Ammon's horn (tissue), 1 donor: ENCODE data around the gene CUL7.
"Not testable (repeated sequence)": the region's sequence is repeated elsewhere in the genome, so short reads cannot be mapped to it uniquely, and the experiment has no call there.

Experiments used
- DNase-seq: peaks from one replicate; pipeline ENCODE4 v3.0.0-alpha.2; 2016; ENCODE audit warnings: low spot score

The CUL7 gene

GRCh38 chr6:43045371-43045930, 8.2 kb downstream of the CUL7 start:
- no peak for DNase-seq

GRCh38 chr6:43043310-43043709, 10.3 kb downstream of the CUL7 start:
- DNase-seq, result no peak

GRCh38 chr6:43041475-43041874, 12.2 kb downstream of the CUL7 start:
- DNase-seq, result not testable (repeated sequence)

- DNase-seq, result no peak
Measured at GRCh38 chr6:43040542-43041257, 13.0 kb downstream of the CUL7 start.

GRCh38 chr6:43038727-43039126, 14.9 kb downstream of the CUL7 start:
- DNase-seq, result no peak

- DNase-seq, result no peak
Measured at GRCh38 chr6:43037706-43038105, 15.9 kb downstream of the CUL7 start.

GRCh38 chr6:43037197-43037596, 16.5 kb downstream of the CUL7 start:
- no peak for DNase-seq

GRCh38 chr6:43036712-43037111, 16.9 kb downstream of the CUL7 start:
- no peak for DNase-seq

- DNase-seq, result no peak
Measured at GRCh38 chr6:43035495-43036194, 18.0 kb downstream of the CUL7 start.

- DNase-seq, result no peak
Measured at GRCh38 chr6:43034190-43034525, 19.5 kb downstream of the CUL7 start.

- DNase-seq, result no peak
Measured at GRCh38 chr6:43033496-43034189, 20.0 kb downstream of the CUL7 start.

GRCh38 chr6:43032326-43032725, 21.3 kb downstream of the CUL7 start:
- no peak for DNase-seq

GRCh38 chr6:43029120-43029519, 24.5 kb downstream of the CUL7 start:
- DNase-seq, result no peak

- DNase-seq, result no peak
Measured at GRCh38 chr6:43026365-43026764, 27.3 kb downstream of the CUL7 start.

- DNase-seq, result no peak
Measured at GRCh38 chr6:43024436-43024835, 29.2 kb downstream of the CUL7 start.

GRCh38 chr6:43021270-43022047, 32.2 kb downstream of the CUL7 start, which contains the start of gene RRP36:
Gene RRP36 (plus strand): TSS chr6:43021623. CDS start chr6:43021655, 32 bp downstream.
- DNase-seq, result peak; percentile 79

GRCh38 chr6:43020847-43021246, 32.8 kb downstream of the CUL7 start:
- no peak for DNase-seq

- DNase-seq, result no peak
Measured at GRCh38 chr6:43020052-43020705, 33.5 kb downstream of the CUL7 start.

- DNase-seq, result no peak
Measured at GRCh38 chr6:43019152-43019551, 34.5 kb downstream of the CUL7 start.

- no peak for DNase-seq
Measured at GRCh38 chr6:43016943-43017334, 36.7 kb downstream of the CUL7 start.

- no peak for DNase-seq
Measured at GRCh38 chr6:43016176-43016942, 37.3 kb downstream of the CUL7 start.
